Stimulated activated CD4-positive, alpha-beta T cell treated with anti-CD3 and anti-CD28 coated beads, Interleukin-1b, Interleukin-23, amount 100 ng/mL, for 24 hours (primary cell): ENCODE results near the gene ASAP2.

Experiments
- DNase-seq, 4 experiments: peaks; one replicate each; pipeline ENCODE4 v3.0.0-alpha.2; 2020; ENCODE audit warnings: low read depth in 4 of 4, low spot score in 1 of 4

ASAP2 gene

GRCh38 chr2:9341337-9341887, 134.8 kb downstream of the ASAP2 start:
- DNase-seq: no peak

GRCh38 chr2:9342659-9343058, 136.0 kb downstream of the ASAP2 start:
- no peak for DNase-seq

GRCh38 chr2:9343524-9343923, 136.9 kb downstream of the ASAP2 start:
- no peak for DNase-seq

GRCh38 chr2:9344434-9344833, 137.8 kb downstream of the ASAP2 start:
- no peak for DNase-seq

GRCh38 chr2:9345343-9345742, 138.7 kb downstream of the ASAP2 start:
- no peak for DNase-seq

- no peak for DNase-seq
These were observed 139.4 kb downstream of the ASAP2 start for GRCh38 chr2:9345997-9346396.

- no peak for DNase-seq
These were observed 140.3 kb downstream of the ASAP2 start for GRCh38 chr2:9346885-9347284.

- no peak for DNase-seq
These were observed 140.8 kb downstream of the ASAP2 start for GRCh38 chr2:9347411-9347881.

GRCh38 chr2:9354318-9354717, 147.7 kb downstream of the ASAP2 start:
- DNase-seq: no peak

GRCh38 chr2:9355270-9355669, 148.7 kb downstream of the ASAP2 start:
- DNase-seq: no peak

- DNase-seq: no peak
These were observed 149.1 kb downstream of the ASAP2 start for GRCh38 chr2:9355716-9356115.

- DNase-seq: no peak
These were observed 149.6 kb downstream of the ASAP2 start for GRCh38 chr2:9356261-9356660.

- DNase-seq: no peak
These were observed 152.2 kb downstream of the ASAP2 start for GRCh38 chr2:9358846-9359245.

- no peak for DNase-seq
These were observed 152.9 kb downstream of the ASAP2 start for GRCh38 chr2:9359463-9359862.

- no peak for DNase-seq
These were observed 153.5 kb downstream of the ASAP2 start for GRCh38 chr2:9360110-9360509.

- no peak for DNase-seq
These were observed 154.1 kb downstream of the ASAP2 start for GRCh38 chr2:9360701-9361100.

- DNase-seq: no peak
These were observed 157.8 kb downstream of the ASAP2 start for GRCh38 chr2:9364373-9364772.

GRCh38 chr2:9364791-9365497, 158.3 kb downstream of the ASAP2 start:
- DNase-seq: no peak

- DNase-seq: no peak
These were observed 158.9 kb downstream of the ASAP2 start for GRCh38 chr2:9365498-9366019.

GRCh38 chr2:9366026-9366425, 159.4 kb downstream of the ASAP2 start:
- DNase-seq: no peak

GRCh38 chr2:9370746-9371145, 164.1 kb downstream of the ASAP2 start:
- DNase-seq: no peak

GRCh38 chr2:9373047-9373446, 166.4 kb downstream of the ASAP2 start:
- DNase-seq: no peak

GRCh38 chr2:9373476-9373875, 166.9 kb downstream of the ASAP2 start:
- no peak for DNase-seq
